ENCODE data around the gene BRF1.

- TF ChIP-seq POLR2AphosphoS5 (IDR thresholded peaks at IDR 0.05) (no peak), CTCF (IDR thresholded peaks at IDR 0.05) (no peak)
These were observed 13.7 kb upstream of the BRF1 start, which contains the start of gene PACS2 for GRCh38 chr14:105314287-105315200.

All from suprapubic skin (tissue), 3 donors.